ENCODE results near the gene MVB12B. TPM values are rescaled to one million over a fixed set of nuclear protein-coding genes. Genes with fewer than 3 reads are reported as not detected.

The MVB12B gene
- total RNA-seq, 2 experiments from 2014 or later, result 14.3 to 15.3 TPM

DNA sequence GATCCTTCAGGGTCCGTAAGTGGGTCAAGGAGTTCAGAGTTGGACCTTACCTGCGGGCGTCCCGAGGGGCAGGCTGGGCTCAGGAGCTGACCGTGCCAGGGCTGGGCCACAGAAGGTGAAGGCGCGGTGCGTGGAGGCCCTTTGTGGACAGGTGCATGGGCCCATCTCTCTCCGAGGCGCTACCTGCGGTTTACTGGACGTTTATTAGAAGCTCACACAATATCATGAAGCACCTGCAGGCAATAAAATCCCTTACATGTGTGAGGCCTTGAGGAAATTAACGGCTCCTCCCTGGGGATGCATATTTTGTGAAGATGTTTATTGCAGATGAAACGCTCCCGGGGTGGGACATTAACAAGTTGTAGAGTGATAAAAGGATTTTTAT lies 207.3 kb downstream of the MVB12B start:
- no peak overlapping the region for H3K4me3 ChIP-seq (ENCODE audit: low read length)
- H3K9me3 ChIP-seq (ENCODE audit: control insufficient read depth in 1 of 2, insufficient read depth in 1 of 2, low read length in 2 of 2), result no peaks in the 10 kb centered on the region
- ChIA-PET POLR2A (no interaction called here), CTCF (no interaction called here)
- Mint-ChIP-seq H3K27me3 (peaks cover 15% of the 10 kb centered on the region), H3K27ac (no peak overlapping the region), H3K4me3 (no peak overlapping the region), H3K36me3 (ENCODE audit: low read depth) (no peaks in the 10 kb centered on the region), H3K9me3 (no peaks in the 10 kb centered on the region), H3K4me1 (ENCODE audit: low read depth) (no peaks in the 10 kb centered on the region)
- DNase-seq (no peak), ATAC-seq (ENCODE audit: poor library complexity) (no peak)
- H3K27ac ChIP-seq (ENCODE audit: low read depth in 1 of 2, low read length in 2 of 2), result no peak overlapping the region
- intact Hi-C loops (cut with DNase I, micrococcal nuclease), result no loop called here
- H3K36me3 ChIP-seq (ENCODE audit: insufficient read depth, low read length), result no peaks in the 10 kb centered on the region
- TF ChIP-seq, protein P1, sequence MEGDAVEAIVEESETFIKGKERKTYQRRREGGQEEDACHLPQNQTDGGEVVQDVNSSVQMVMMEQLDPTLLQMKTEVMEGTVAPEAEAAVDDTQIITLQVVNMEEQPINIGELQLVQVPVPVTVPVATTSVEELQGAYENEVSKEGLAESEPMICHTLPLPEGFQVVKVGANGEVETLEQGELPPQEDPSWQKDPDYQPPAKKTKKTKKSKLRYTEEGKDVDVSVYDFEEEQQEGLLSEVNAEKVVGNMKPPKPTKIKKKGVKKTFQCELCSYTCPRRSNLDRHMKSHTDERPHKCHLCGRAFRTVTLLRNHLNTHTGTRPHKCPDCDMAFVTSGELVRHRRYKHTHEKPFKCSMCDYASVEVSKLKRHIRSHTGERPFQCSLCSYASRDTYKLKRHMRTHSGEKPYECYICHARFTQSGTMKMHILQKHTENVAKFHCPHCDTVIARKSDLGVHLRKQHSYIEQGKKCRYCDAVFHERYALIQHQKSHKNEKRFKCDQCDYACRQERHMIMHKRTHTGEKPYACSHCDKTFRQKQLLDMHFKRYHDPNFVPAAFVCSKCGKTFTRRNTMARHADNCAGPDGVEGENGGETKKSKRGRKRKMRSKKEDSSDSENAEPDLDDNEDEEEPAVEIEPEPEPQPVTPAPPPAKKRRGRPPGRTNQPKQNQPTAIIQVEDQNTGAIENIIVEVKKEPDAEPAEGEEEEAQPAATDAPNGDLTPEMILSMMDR (IDR thresholded peaks at IDR 0.05), result no peak
- peaks cover 2% of the 10 kb centered on the region for H3K4me1 ChIP-seq (ENCODE audit: insufficient read depth, low read length)
- peaks cover 0 to 3% of the 10 kb centered on the region in 2 experiments for H3K27me3 ChIP-seq (ENCODE audit: control insufficient read depth in 1 of 2, insufficient read depth in 2 of 2, low read length in 2 of 2)

DNA sequence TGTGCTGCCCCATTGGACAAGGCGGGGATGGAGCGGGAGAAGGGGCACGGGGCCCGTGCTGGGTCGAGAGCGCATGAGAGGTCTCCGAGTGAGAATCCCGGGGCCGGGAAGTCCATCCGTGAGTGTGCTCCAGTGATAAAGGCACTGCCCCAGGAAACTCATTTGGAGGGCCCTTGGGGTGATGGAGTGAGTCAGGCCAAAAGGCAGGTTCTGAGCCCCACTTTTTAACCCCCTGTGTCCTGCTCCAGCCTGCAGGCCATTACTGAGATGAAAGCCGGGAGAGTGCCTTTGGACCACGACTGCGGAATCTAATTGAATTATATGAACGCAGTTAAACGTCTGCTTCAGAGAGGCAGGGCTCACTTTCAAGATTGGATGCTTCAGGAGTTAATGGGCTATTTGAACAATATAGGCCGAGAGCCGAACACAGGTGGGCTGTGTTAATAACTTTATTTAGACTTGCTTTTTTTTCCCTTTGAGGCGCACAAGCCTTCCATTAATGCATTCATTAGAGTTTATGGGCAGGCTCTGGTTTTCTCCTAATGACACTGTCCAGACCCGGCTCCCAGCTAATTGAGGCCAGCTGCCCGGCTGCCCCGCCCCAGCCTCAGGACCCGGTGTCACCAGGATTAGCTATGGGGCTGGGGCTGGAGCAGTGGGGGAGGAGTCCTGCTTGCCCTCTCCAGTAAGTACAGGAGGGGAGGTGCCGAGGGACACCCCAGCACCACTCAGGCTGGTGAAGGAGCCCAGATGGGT lies 208.0 kb downstream of the MVB12B start:
- CTCF ChIA-PET, result no interaction called here

DNA sequence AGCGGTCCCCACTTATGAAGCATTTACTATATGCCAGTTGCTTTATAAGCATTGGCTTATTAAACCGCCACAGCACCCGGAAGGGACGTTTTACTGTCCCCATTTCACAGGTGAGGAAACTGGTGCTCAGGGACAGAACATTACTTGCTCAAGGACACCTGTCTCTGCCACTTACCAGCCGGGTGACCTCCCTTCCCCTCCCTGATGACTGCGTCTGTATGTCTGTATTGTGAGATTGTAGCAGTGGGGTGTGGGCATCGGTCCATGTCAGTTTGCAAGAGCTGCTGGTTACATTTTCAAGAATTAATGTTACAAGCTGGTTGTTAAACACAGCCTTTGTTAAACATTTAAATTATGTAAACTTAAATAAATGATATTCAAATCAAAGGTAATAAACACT lies 209.5 kb downstream of the MVB12B start:
- no peak overlapping the region for H3K4me3 ChIP-seq (ENCODE audit: low read length)
- TF ChIP-seq, protein P1 (IDR thresholded peaks at IDR 0.05), result no peak
- Mint-ChIP-seq H3K4me1 (ENCODE audit: low read depth) (no peaks in the 10 kb centered on the region), H3K27ac (no peak overlapping the region), H3K36me3 (ENCODE audit: low read depth) (no peaks in the 10 kb centered on the region), H3K9me3 (no peaks in the 10 kb centered on the region), H3K4me3 (no peak overlapping the region), H3K27me3 (peaks cover 28% of the 10 kb centered on the region)
- no peaks in the 10 kb centered on the region for H3K9me3 ChIP-seq (ENCODE audit: control insufficient read depth in 1 of 2, insufficient read depth in 1 of 2, low read length in 2 of 2)
- H3K27ac ChIP-seq (ENCODE audit: low read depth in 1 of 2, low read length in 2 of 2), result no peak overlapping the region
- intact Hi-C loops (cut with DNase I, micrococcal nuclease), result no loop called here
- peaks cover 0 to 5% of the 10 kb centered on the region in 2 experiments for H3K27me3 ChIP-seq (ENCODE audit: control insufficient read depth in 1 of 2, insufficient read depth in 2 of 2, low read length in 2 of 2)
- no peaks in the 10 kb centered on the region for H3K36me3 ChIP-seq (ENCODE audit: insufficient read depth, low read length)
- H3K4me1 ChIP-seq (ENCODE audit: insufficient read depth, low read length), result peaks cover 2% of the 10 kb centered on the region
- POLR2A ChIA-PET, result no interaction called here
- ATAC-seq (ENCODE audit: poor library complexity) (no peak), DNase-seq (no peak)
- CTCF ChIA-PET, result no interaction called here

More for the DNA sequence above, 208.0 kb downstream of the MVB12B start:
- DNase-seq, result no peak
- H3K9me3 Mint-ChIP-seq, result no peaks in the 10 kb centered on the region
- H3K4me1 Mint-ChIP-seq (ENCODE audit: low read depth), result no peaks in the 10 kb centered on the region
- Histone ChIP-seq H3K27ac (ENCODE audit: low read depth in 1 of 2, low read length in 2 of 2) (no peak overlapping the region), H3K9me3 (ENCODE audit: control insufficient read depth in 1 of 2, insufficient read depth in 1 of 2, low read length in 2 of 2) (no peaks in the 10 kb centered on the region), H3K27me3 (ENCODE audit: control insufficient read depth in 1 of 2, insufficient read depth in 2 of 2, low read length in 2 of 2) (peaks cover 0 to 3% of the 10 kb centered on the region in 2 experiments), H3K36me3 (ENCODE audit: insufficient read depth, low read length) (no peaks in the 10 kb centered on the region), H3K4me1 (ENCODE audit: insufficient read depth, low read length) (peaks cover 2% of the 10 kb centered on the region), H3K4me3 (ENCODE audit: low read length) (no peak overlapping the region)
- POLR2A ChIA-PET, result no interaction called here
- no peak overlapping the region for H3K4me3 Mint-ChIP-seq
- peaks cover 22% of the 10 kb centered on the region for H3K27me3 Mint-ChIP-seq
- intact Hi-C loops (cut with DNase I, micrococcal nuclease), result no loop called here
- H3K27ac Mint-ChIP-seq, result no peak overlapping the region
- no peaks in the 10 kb centered on the region for H3K36me3 Mint-ChIP-seq (ENCODE audit: low read depth)
- ATAC-seq (ENCODE audit: poor library complexity), result no peak
- TF ChIP-seq, protein P1 (IDR thresholded peaks at IDR 0.05), result no peak

All from CD4-positive, alpha-beta T cell (primary cell).